ENCODE results near the gene CNIH1. TPM values are rescaled to one million over a fixed set of nuclear protein-coding genes. Genes with fewer than 3 reads are reported as not detected.
A peak's percentile ranks its signal among the peaks of the same experiment; 100 is the strongest.

Gene CNIH1
- total RNA-seq, 6 donors from 2014 or later, result 37.7 to 105 (median 57.9) TPM

- Histone ChIP-seq H3K9me3 (no peaks in the 10 kb centered on the region), H3K27me3 (no peaks in the 10 kb centered on the region), H3K27ac (no peak overlapping the region), H3K4me1 (no peaks in the 10 kb centered on the region), H3K4me3 (no peak overlapping the region), H3K36me3 (no peaks in the 10 kb centered on the region)
- 70 to 83% methylated on average over 5 to 7 of the region's 7 CpGs for WGBS, 2 donors
- TF ChIP-seq POLR2AphosphoS5 (IDR thresholded peaks at IDR 0.05) (no peak), EP300 (IDR thresholded peaks at IDR 0.05) (no peak), POLR2A (IDR thresholded peaks at IDR 0.05) (no peak)
- TF ChIP-seq, protein P1, sequence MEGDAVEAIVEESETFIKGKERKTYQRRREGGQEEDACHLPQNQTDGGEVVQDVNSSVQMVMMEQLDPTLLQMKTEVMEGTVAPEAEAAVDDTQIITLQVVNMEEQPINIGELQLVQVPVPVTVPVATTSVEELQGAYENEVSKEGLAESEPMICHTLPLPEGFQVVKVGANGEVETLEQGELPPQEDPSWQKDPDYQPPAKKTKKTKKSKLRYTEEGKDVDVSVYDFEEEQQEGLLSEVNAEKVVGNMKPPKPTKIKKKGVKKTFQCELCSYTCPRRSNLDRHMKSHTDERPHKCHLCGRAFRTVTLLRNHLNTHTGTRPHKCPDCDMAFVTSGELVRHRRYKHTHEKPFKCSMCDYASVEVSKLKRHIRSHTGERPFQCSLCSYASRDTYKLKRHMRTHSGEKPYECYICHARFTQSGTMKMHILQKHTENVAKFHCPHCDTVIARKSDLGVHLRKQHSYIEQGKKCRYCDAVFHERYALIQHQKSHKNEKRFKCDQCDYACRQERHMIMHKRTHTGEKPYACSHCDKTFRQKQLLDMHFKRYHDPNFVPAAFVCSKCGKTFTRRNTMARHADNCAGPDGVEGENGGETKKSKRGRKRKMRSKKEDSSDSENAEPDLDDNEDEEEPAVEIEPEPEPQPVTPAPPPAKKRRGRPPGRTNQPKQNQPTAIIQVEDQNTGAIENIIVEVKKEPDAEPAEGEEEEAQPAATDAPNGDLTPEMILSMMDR (IDR thresholded peaks at IDR 0.05), result no peak
- DNase-seq, result no peak
- ATAC-seq (ENCODE audit: low FRiP score in 2 of 2), result peak in 1 of 2 donors; percentile 19
Observed at GRCh38 chr14:54377501-54377900, 63.7 kb downstream of the CNIH1 start.

DNA sequence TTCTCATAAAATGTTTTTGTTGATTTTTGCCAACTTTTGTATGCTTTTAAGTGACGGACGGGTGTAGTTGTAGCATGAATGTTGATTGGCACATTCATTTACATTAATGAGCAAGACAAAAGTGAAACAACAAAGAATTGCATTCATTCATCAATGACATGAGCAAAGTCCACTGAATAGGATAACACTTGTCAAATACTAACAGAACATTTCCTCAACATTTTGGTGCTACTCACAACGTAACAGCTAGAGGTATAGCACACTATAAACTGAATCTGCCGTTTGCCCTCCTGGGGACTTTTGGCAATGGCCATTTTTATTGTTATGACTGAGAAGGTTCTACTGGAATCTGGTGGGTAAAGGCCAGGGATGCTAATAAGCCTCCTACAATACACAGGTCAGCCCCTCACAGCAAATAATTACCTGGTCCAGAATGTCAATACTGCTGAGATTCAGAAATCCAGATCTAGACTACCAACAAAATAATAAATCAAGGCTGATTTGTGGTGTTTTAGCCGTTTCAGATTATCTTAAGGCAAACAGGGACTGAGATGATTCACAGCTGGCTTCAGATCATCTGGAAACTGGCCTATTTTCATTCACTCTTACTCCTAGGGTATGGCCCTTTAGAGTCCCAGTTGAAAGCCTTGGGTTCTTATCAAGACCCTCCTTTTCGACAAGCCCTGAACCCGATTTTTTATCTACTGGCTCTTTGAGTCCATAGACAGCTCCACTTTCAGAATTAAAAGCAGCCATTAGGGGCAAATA lies 66.9 kb downstream of the CNIH1 start:
- TF ChIP-seq POLR2A (IDR thresholded peaks at IDR 0.05), result no peak
- TF ChIP-seq EP300 (IDR thresholded peaks at IDR 0.05), result no peak
- no peaks in the 10 kb centered on the region for H3K27me3 ChIP-seq
- no peak overlapping the region for H3K27ac ChIP-seq
- H3K9me3 ChIP-seq, result no peaks in the 10 kb centered on the region
- H3K4me3 ChIP-seq, result no peak overlapping the region
- ATAC-seq (ENCODE audit: low FRiP score in 2 of 2) (peak in 1 of 2 donors; percentile 51), DNase-seq (no peak)
- 64 to 79% methylated on average over 7 of the region's 7 CpGs for WGBS, 2 donors
- H3K4me1 ChIP-seq, result no peaks in the 10 kb centered on the region
- H3K36me3 ChIP-seq, result no peaks in the 10 kb centered on the region

Other genes with a start within 250 kb of the CNIH1 start
- gene CDKN3, start 44.4 kb downstream of the CNIH1 start, total RNA-seq, result 1 to 10 TPM in 4 of 6 donors, not detected in 2; 1.7 to 3.6 (median 3.1) TPM
- gene GMFB, start 47.6 kb upstream of the CNIH1 start, total RNA-seq, result 10 to 100 TPM; 18.0 to 72.4 (median 43.9) TPM
- gene CGRRF1, start 68.5 kb upstream of the CNIH1 start, total RNA-seq, result 10 to 100 TPM in 4 of 6 donors, 1 to 10 TPM in 2; 2.1 to 24.0 (median 16.7) TPM
- gene SAMD4A, start 125.8 kb upstream of the CNIH1 start, total RNA-seq, result 10 to 100 TPM; 26.0 to 68.3 (median 37.0) TPM

All from upper lobe of left lung (tissue), 6 donors.